PC-3 (cell line): Measurements from ENCODE around the gene CRYGD.

Experiments used
- CTCF ChIP-seq: fragments of 300-600 bp; sonication (generic); conservative IDR thresholded peaks from 2 replicates; pipeline ENCODE4 v1.5.1; 2017; ENCODE audit warnings: antibody characterized with exemption, low read depth, mild to moderate bottlenecking, low read length
- EZH2 ChIP-seq: fragments of 300-600 bp; sonication (generic); IDR thresholded peaks from one replicate; pipeline ENCODE4 v1.6.1; 2017; ENCODE audit warnings: antibody characterized with exemption, mild to moderate bottlenecking, low read length; ENCODE audit not compliant: unreplicated experiment

DNA sequence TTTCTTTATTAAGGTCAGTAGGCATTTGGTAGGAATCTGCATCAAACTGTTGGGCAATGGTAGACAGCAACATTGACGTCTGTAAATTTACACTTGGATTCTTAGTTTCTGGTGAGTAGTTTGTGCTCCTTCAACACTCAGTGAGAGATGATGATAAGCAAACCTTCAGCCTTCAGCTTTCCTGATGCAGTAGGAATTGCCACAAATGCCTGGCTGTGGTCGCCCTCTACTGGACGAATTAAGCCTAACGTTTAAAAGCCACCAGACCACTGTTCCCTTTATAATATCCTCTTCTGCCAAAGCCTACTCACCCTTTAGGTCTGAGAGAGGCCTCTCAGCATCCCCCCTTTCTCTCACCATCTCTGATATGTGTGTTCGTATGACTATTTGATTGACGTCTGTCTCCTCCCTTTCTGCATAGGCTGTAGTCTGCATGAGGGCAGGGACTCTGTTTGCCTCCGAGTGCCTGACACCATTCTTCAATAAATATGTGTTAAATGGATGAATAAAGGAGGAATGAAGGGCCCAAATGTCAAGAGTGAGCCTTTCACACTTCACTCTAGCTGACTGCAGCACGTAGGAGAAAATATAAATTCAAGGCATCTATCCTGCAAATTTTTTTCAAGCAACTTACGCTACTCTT lies 52.0 kb downstream of the CRYGD start:
- no peak for TF ChIP-seq EZH2
- peak; percentile 88 for TF ChIP-seq CTCF
